GM12878 (cell line): ENCODE measurements around the gene TCOF1. TPM values are rescaled to one million over a fixed set of nuclear protein-coding genes. Genes with fewer than 3 reads are reported as not detected.

ENCODE experiments used
- ATAC-seq: fragments of 200-7000 bp; cut with Tn5 transposase; 3 replicates; pipeline ENCODE4 v1.9.1; 2020; ENCODE audit warnings: mild to moderate bottlenecking, moderate library complexity
- BruUV-seq: library from RNA; stranded (reverse); fragments of 400-500 nt; replicated peaks from 2 replicates; lab custom pipeline; 2021; lab: Mats Ljungman, UMichigan
- CTCF ChIA-PET: fragments of 300-600 bp; sonication (Branson Sonifier 250); formaldehyde crosslinking; extraction: SDS; loops from one replicate; lab custom pipeline; 2021; ENCODE audit warnings: inconsistent platforms; lab: Yijun Ruan, JAX
- POLR2A ChIA-PET: fragments of 350-600 bp; formaldehyde crosslinking; extraction: SDS; loops from one replicate; lab custom pipeline; 2021; ENCODE audit warnings: inconsistent platforms; lab: Charles Lee
- RAD21 ChIA-PET: fragments of 300-600 bp; sonication (Branson Sonifier 250); formaldehyde crosslinking; loops from one replicate; lab custom pipeline; 2023; ENCODE audit warnings: antibody characterized with exemption; ENCODE audit not compliant: unreplicated experiment; lab: Charles Lee
- SMC1A ChIA-PET: fragments of 300-600 bp; sonication (Branson Sonifier 250); formaldehyde crosslinking; loops from one replicate; lab custom pipeline; 2023; ENCODE audit not compliant: unreplicated experiment, uncharacterized antibody; lab: Charles Lee
- DNase-seq: peaks from one replicate; pipeline ENCODE4 v3.0.0-alpha.2; 2011; ENCODE audit warnings: low read depth, low spot score
- FAIRE-seq: peaks from 3 replicates; lab custom pipeline; 2011; peaks lifted over from hg19 to GRCh38; lab: Jason Lieb, UNC
- H2AFZ ChIP-seq: 2 replicates; pipeline ENCODE4 v1.6.0; 2011; ENCODE audit warnings: low read depth, low read length, control low read depth; ENCODE audit not compliant: control insufficient read depth
- H3K27ac ChIP-seq: 2 replicates; pipeline ENCODE4 v1.5.1; 2011; ENCODE audit warnings: control low read depth; ENCODE audit not compliant: control insufficient read depth, insufficient read depth
- H3K27me3 ChIP-seq, 2 experiments: replicated peaks in 1 of 2; 2 replicates each; pipeline versions ENCODE4 v1.6.0 to v1.6.1; 2011; ENCODE audit warnings: low read length in 1 of 2; ENCODE audit not compliant: control insufficient read depth in 2 of 2, insufficient read depth in 2 of 2
- H3K36me3 ChIP-seq, 2 experiments: 2 replicates each; pipeline ENCODE4 v1.5.1; 2011; ENCODE audit warnings: low read length in 1 of 2; ENCODE audit not compliant: control insufficient read depth in 2 of 2, insufficient read depth in 2 of 2
- H3K4me1 ChIP-seq: 2 replicates; pipeline ENCODE4 v1.6.1; 2011; ENCODE audit warnings: mild to moderate bottlenecking, low read length, moderate library complexity, mixed read lengths; ENCODE audit not compliant: control insufficient read depth, insufficient read depth
- H3K4me2 ChIP-seq: 2 replicates; pipeline ENCODE4 v1.6.0; 2011; ENCODE audit warnings: control low read depth; ENCODE audit not compliant: control insufficient read depth, insufficient read depth
- H3K4me3 ChIP-seq: fragments of 200-600 bp; sonication (generic); 2 replicates; pipeline ENCODE4 v1.5.1; 2016
- H3K79me2 ChIP-seq: 2 replicates; pipeline ENCODE4 v1.6.0; 2011; ENCODE audit warnings: low read length; ENCODE audit not compliant: control insufficient read depth, insufficient read depth
- H3K9ac ChIP-seq: 2 replicates; pipeline ENCODE4 v1.8.0; 2011; ENCODE audit warnings: low read length, control low read depth, mixed read lengths; ENCODE audit not compliant: control insufficient read depth, insufficient read depth
- H3K9me3 ChIP-seq: replicated peaks from 3 replicates; pipeline ENCODE4 v1.5.1; 2011; ENCODE audit warnings: mild to moderate bottlenecking, low read length; ENCODE audit not compliant: control insufficient read depth, insufficient read depth
- H4K20me1 ChIP-seq: 2 replicates; pipeline ENCODE4 v1.6.0; 2011; ENCODE audit not compliant: control insufficient read depth, insufficient read depth
- DPF2 ChIP-seq: fragments of 450-650 bp; IDR thresholded peaks from 2 replicates; pipeline ENCODE4 v1.6.1; 2017; ENCODE audit warnings: mild to moderate bottlenecking
- HDAC6 ChIP-seq: fragments of 200-600 bp; sonication (generic); IDR thresholded peaks from one replicate; pipeline ENCODE4 v1.8.0; 2017; ENCODE audit warnings: antibody characterized with exemption; ENCODE audit not compliant: unreplicated experiment
- IKZF2 ChIP-seq, 2 experiments: fragments of 450-650 bp; IDR thresholded peaks; 2 replicates each; pipeline ENCODE4 v1.6.1; 2017; ENCODE audit warnings: mild to moderate bottlenecking in 2 of 2, moderate library complexity in 2 of 2
- KAT2A ChIP-seq: conservative IDR thresholded peaks from 2 replicates; pipeline ENCODE4 v1.6.1; 2011; ENCODE audit warnings: low read depth, low read length; ENCODE audit not compliant: control insufficient read depth
- MTA3 ChIP-seq: IDR thresholded peaks from 2 replicates; pipeline ENCODE4 v1.6.1; 2012; ENCODE audit warnings: low read length, inconsistent platforms, borderline replicate concordance
- MYC ChIP-seq: IDR thresholded peaks from 2 replicates; pipeline ENCODE4 v1.6.1; 2011; ENCODE audit warnings: mild to moderate bottlenecking, low read length, moderate library complexity, inconsistent platforms; ENCODE audit not compliant: insufficient read depth, insufficient replicate concordance, insufficient read length, severe bottlenecking
- NRF1 ChIP-seq: conservative IDR thresholded peaks from 2 replicates; pipeline ENCODE4 v1.6.1; 2011; ENCODE audit warnings: mild to moderate bottlenecking, low read depth, low read length, improper control_type of control experiment
- POLR2AphosphoS5 ChIP-seq: IDR thresholded peaks from 2 replicates; pipeline ENCODE4 v1.6.1; 2011; ENCODE audit warnings: mild to moderate bottlenecking, low read length, inconsistent platforms
- RBBP5 ChIP-seq: fragments of 200-600 bp; sonication (generic); conservative IDR thresholded peaks from 2 replicates; pipeline ENCODE4 v1.6.1; 2016
- SMARCA5 ChIP-seq: fragments of 450-650 bp; IDR thresholded peaks from 2 replicates; pipeline ENCODE4 v1.6.1; 2017; ENCODE audit warnings: mild to moderate bottlenecking
- SMC3 ChIP-seq: IDR thresholded peaks from 2 replicates; pipeline ENCODE4 v1.6.1; 2011; ENCODE audit warnings: low read length, improper control_type of control experiment, borderline replicate concordance
- STAT3 ChIP-seq: IDR thresholded peaks from 2 replicates; pipeline ENCODE4 v1.6.1; 2011; ENCODE audit warnings: low read depth, low read length, improper control_type of control experiment
- SUPT20H ChIP-seq: IDR thresholded peaks from 2 replicates; pipeline ENCODE4 v1.6.1; 2011; ENCODE audit warnings: low read depth, mild to moderate bottlenecking, low read length, moderate library complexity, borderline replicate concordance; ENCODE audit not compliant: control insufficient read depth
- ZNF217 ChIP-seq: fragments of 450-650 bp; IDR thresholded peaks from 2 replicates; pipeline ENCODE4 v1.6.1; 2017; ENCODE audit warnings: antibody characterized with exemption, mild to moderate bottlenecking
- ZNF24 ChIP-seq: fragments of 450-650 bp; IDR thresholded peaks from 2 replicates; pipeline ENCODE4 v1.6.1; 2017; ENCODE audit warnings: antibody characterized with exemption, mild to moderate bottlenecking
- ZNF274 ChIP-seq: IDR thresholded peaks from one replicate; pipeline ENCODE4 v1.8.0; 2011; ENCODE audit not compliant: insufficient read length, insufficient read depth
- WGBS: methylation state at CpG from one replicate; pipeline ENCODE4 v1.1.6; 2016; ENCODE audit warnings: low lambda C conversion rate; ENCODE audit not compliant: insufficient replicate concordance, insufficient coverage; ENCODE audit errors: missing lambda C conversion rate; 5-methylcytosine and 5-hydroxymethylcytosine counted together
- in situ Hi-C: fragments of 300-500 bp; cut with MboI; formaldehyde crosslinking; loops from 9 replicates; pipeline ENCODE4 v1.14.3; 2018; ENCODE audit warnings: mixed read lengths
- intact Hi-C: fragments of 100-400 bp; cut with micrococcal nuclease; formaldehyde crosslinking; loops from one replicate; pipeline ENCODE4 v1.14.2; 2022; ENCODE audit not compliant: unreplicated experiment
- polyA plus RNA-seq, 11 experiments: library from polyadenylated mRNA; depleted of rRNA in 4 of 11; unstranded in 6 of 11; stranded (reverse) in 5 of 11; fragments of >200 nt; fragmentation: Nextera tagmentation in 4 of 11; fragmentation: Illumina TruSeq in 1 of 11; extraction: Ambion mirVana in 4 of 11; extraction: Trizol in 1 of 11; gene quantifications; 1 replicate in 1 of 11; 2 replicates in 10 of 11; pipeline versions ENCODE4 v1.2.1 to v1.2.3, GENCODE V29; 2011 to 2016; ENCODE audit warnings: inconsistent platforms in 2 of 11, missing spikeins in 2 of 11, low read depth in 1 of 11
- total RNA-seq, 4 experiments: library from RNA; depleted of rRNA in 3 of 4; stranded (reverse); fragments of >200 nt in 3 of 4; fragmentation: Illumina TruSeq in 1 of 4; extraction: Trizol in 1 of 4; gene quantifications; 2 replicates each; pipeline versions ENCODE4 v1.2.1 to v1.2.3, GENCODE V29; 2013 to 2021
- TF ChIP-seq, protein P1 (sequence below): IDR thresholded peaks from 2 replicates; pipeline ENCODE4 v1.6.1; 2011; ENCODE audit warnings: mild to moderate bottlenecking, low read depth, low read length, moderate library complexity; ENCODE audit not compliant: insufficient replicate concordance
- TF ChIP-seq, protein P2 (sequence below), 3 experiments: IDR thresholded peaks in 2 of 3; conservative IDR thresholded peaks in 1 of 3; 2 replicates each; pipeline ENCODE4 v1.5.1; 2011; ENCODE audit warnings: low read depth in 3 of 3, low read length in 3 of 3, mild to moderate bottlenecking in 3 of 3, control low read depth in 2 of 3, moderate library complexity in 2 of 3, inconsistent platforms in 1 of 3, mixed read lengths in 1 of 3; ENCODE audit not compliant: control insufficient read depth in 2 of 3, insufficient read depth in 1 of 3; ENCODE audit errors: extremely low read depth in 1 of 3
- TF ChIP-seq, protein P3 (sequence below): fragments of 450-650 bp; IDR thresholded peaks from 2 replicates; pipeline ENCODE4 v1.6.1; 2016; ENCODE audit warnings: mild to moderate bottlenecking

Gene TCOF1
- total and polyA plus RNA-seq, 10 of the 15 experiments (the other 5 are each of a cell fraction or from before 2014, with no cell fraction given): 8.7 to 83.9 (median 38.9) TPM

DNA sequence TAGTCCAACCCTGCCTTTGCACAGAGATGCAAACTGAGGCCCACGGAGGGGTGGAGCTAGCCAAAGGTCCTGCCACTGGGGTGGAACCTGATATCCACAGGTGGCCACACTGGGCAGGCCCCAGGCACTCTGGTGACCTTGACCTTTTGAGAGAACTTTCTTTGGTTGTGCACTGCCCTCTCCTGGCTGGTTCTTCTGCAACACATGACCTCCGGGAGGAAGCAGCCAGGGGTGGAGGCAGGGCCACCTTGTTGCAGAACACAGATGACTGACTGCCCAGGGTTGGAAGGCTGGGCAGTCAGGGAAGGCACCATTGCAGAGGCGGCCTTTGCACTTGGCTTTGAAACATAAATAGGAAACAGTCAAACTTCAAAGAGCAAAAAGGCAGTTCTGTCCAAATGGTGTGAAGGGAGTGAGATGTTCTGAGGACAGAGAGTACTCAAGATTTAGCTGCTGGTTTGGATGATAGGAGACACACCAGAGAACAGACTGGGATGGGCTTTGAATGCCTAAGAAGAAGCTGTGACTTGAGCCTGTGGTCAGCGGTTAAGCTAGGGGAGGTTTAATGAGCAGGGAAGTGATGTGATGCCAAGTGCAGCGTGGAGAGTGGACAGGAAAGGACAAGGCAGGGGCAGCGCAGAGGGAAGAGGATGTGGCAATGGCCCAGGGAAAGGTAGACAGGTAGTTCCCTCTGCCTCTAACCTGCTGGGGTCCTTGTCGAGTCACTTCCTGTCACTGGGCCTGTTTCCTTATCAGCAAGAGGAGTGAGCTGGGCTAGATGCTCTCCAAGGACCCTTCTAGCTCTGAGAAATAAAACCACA, 6.8 kb upstream of the TCOF1 start:
- DNase-seq (peak; percentile 13), FAIRE-seq (peak; percentile 75), ATAC-seq (peak; percentile 99)
- in situ Hi-C loops (no loop called here), intact Hi-C loops (loop anchor here (1.0 to 10.0 kb wide), 5 partner anchors 78 to 220 kb away; no protein-coding TSS in a partner anchor)
- ChIA-PET POLR2A (interaction anchor here (0.6 kb wide), 2 partner anchors 55 to 498 kb away, joined by 3 read pairs; no protein-coding TSS in a partner anchor), SMC1A (interaction anchor here (0.7 to 2.1 kb wide), 13 partner anchors 8 to 220 kb away, joined by 3 to 7 read pairs (median 4); no protein-coding TSS in a partner anchor), CTCF (interaction anchor here (0.6 to 5.1 kb wide), 30 partner anchors 11 to 357 kb away, joined by 3 to 27 read pairs (median 3); no protein-coding TSS in a partner anchor), RAD21 (interaction anchor here (0.8 to 3.4 kb wide), 7 partner anchors 11 to 221 kb away, joined by 3 to 14 read pairs (median 4); no protein-coding TSS in a partner anchor)
- Histone ChIP-seq H3K9me3 (no peaks in the 10 kb centered on the region), H3K4me3 (no peak overlapping the region), H3K9ac (no peak overlapping the region), H3K27ac (no peak overlapping the region), H3K4me2 (no peak overlapping the region), H2AFZ (peak overlapping the region; percentile 37), H3K36me3 (no peaks in the 10 kb centered on the region), H3K27me3 (no peaks in the 10 kb centered on the region), H4K20me1 (no peaks in the 10 kb centered on the region), H3K4me1 (peaks cover 8% of the 10 kb centered on the region; the same call in 1 of the 2 replicates), H3K79me2 (no peaks in the 10 kb centered on the region)
- 36% methylated on average over 7 of the region's 7 CpGs for WGBS
- BruUV-seq: no TSS peak
- no peak for TF ChIP-seq NRF1
- TF ChIP-seq IKZF2 (IDR thresholded peaks at IDR 0.05): no peak
- TF ChIP-seq SMC3: peak; percentile 62
- no peak for TF ChIP-seq STAT3
- no peak for TF ChIP-seq ZNF24
- TF ChIP-seq DPF2: no peak
- TF ChIP-seq RBBP5: no peak
- TF ChIP-seq, protein P1, sequence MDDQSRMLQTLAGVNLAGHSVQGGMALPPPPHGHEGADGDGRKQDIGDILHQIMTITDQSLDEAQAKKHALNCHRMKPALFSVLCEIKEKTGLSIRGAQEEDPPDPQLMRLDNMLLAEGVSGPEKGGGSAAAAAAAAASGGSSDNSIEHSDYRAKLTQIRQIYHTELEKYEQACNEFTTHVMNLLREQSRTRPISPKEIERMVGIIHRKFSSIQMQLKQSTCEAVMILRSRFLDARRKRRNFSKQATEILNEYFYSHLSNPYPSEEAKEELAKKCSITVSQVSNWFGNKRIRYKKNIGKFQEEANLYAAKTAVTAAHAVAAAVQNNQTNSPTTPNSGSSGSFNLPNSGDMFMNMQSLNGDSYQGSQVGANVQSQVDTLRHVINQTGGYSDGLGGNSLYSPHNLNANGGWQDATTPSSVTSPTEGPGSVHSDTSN: peak; percentile 40
- no peak for TF ChIP-seq MTA3
- no peak for TF ChIP-seq SUPT20H
- TF ChIP-seq, protein P2, sequence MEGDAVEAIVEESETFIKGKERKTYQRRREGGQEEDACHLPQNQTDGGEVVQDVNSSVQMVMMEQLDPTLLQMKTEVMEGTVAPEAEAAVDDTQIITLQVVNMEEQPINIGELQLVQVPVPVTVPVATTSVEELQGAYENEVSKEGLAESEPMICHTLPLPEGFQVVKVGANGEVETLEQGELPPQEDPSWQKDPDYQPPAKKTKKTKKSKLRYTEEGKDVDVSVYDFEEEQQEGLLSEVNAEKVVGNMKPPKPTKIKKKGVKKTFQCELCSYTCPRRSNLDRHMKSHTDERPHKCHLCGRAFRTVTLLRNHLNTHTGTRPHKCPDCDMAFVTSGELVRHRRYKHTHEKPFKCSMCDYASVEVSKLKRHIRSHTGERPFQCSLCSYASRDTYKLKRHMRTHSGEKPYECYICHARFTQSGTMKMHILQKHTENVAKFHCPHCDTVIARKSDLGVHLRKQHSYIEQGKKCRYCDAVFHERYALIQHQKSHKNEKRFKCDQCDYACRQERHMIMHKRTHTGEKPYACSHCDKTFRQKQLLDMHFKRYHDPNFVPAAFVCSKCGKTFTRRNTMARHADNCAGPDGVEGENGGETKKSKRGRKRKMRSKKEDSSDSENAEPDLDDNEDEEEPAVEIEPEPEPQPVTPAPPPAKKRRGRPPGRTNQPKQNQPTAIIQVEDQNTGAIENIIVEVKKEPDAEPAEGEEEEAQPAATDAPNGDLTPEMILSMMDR (IDR thresholded peaks at IDR 0.05 in 2 of 3, conservative IDR thresholded peaks at IDR 0.05 in 1 of 3; ENCODE audit: control insufficient read depth in 2 of 3, extremely low read depth in 1 of 3, insufficient read depth in 1 of 3, low read depth in 3 of 3, low read length in 3 of 3): peak; percentile 69 to 79 (median 73)
- no peak for TF ChIP-seq POLR2AphosphoS5
- TF ChIP-seq SMARCA5: no peak
- no peak for TF ChIP-seq KAT2A
- TF ChIP-seq, protein P3, sequence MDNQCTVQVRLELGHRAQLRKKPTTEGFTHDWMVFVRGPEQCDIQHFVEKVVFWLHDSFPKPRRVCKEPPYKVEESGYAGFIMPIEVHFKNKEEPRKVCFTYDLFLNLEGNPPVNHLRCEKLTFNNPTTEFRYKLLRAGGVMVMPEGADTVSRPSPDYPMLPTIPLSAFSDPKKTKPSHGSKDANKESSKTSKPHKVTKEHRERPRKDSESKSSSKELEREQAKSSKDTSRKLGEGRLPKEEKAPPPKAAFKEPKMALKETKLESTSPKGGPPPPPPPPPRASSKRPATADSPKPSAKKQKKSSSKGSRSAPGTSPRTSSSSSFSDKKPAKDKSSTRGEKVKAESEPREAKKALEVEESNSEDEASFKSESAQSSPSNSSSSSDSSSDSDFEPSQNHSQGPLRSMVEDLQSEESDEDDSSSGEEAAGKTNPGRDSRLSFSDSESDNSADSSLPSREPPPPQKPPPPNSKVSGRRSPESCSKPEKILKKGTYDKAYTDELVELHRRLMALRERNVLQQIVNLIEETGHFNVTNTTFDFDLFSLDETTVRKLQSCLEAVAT: no peak
- TF ChIP-seq MYC: no peak
- no peak for TF ChIP-seq ZNF217
- no peak for TF ChIP-seq HDAC6
- TF ChIP-seq ZNF274: no peak
